Mucosa of descending colon (tissue), 3 donors: Measurements from ENCODE around the gene INTS14. TPM values are rescaled to one million over a fixed set of nuclear protein-coding genes. Genes with fewer than 3 reads are reported as not detected.

ENCODE experiments used
- ATAC-seq: fragments of 200-7000 bp; cut with Tn5 transposase; one replicate; pipeline ENCODE4 v1.9.1; 2020; ENCODE audit warnings: mild to moderate bottlenecking, moderate library complexity
- DNase-seq, 3 donors: peaks; one replicate each; pipeline ENCODE4 v3.0.0-alpha.2; 2020
- H3K36me3 ChIP-seq: fragments of 200-600 bp; one replicate; pipeline ENCODE4 v1.8.0; 2021; ENCODE audit warnings: low read depth, mild to moderate bottlenecking
- H3K4me1 ChIP-seq: fragments of 200-600 bp; one replicate; pipeline ENCODE4 v1.8.0; 2021; ENCODE audit warnings: low read depth, mild to moderate bottlenecking
- H3K4me3 ChIP-seq: fragments of 200-600 bp; one replicate; pipeline ENCODE4 v1.8.0; 2021; ENCODE audit warnings: mild to moderate bottlenecking
- H3K9me3 ChIP-seq: fragments of 200-600 bp; one replicate; pipeline ENCODE4 v1.8.0; 2021; ENCODE audit warnings: mild to moderate bottlenecking
- CTCF ChIP-seq: fragments of 200-600 bp; IDR thresholded peaks from one replicate; pipeline ENCODE4 v1.8.0; 2022; ENCODE audit warnings: antibody characterized with exemption, mild to moderate bottlenecking
- intact Hi-C, 2 donors: fragments of 100-400 bp; cut with DNase I in 1 of 2; cut with micrococcal nuclease in 1 of 2; formaldehyde crosslinking; loops; one replicate each; pipeline versions ENCODE4 v1.11.0 to v1.11.1; 2022; cut with DNase I, micrococcal nuclease
- total RNA-seq, 3 donors: library from RNA; stranded (reverse); fragmentation: NEBNext Ultra II Directional in 2 of 3; extraction: Animal tissue kit (Norgen Biotek cat#: 25700) in 2 of 3; gene quantifications; one replicate each; pipeline versions ENCODE4 v1.2.1 to v1.2.4, GENCODE V29; 2021 to 2023
- donor health status: DM: no; HTN: no; CAD: no; lungs with moderate emphysema.
- donor health status: DM: no; HTN: no; CAD: no.
- donor health status: DM: no; HTN: yes; CAD: no.

INTS14 gene
- total RNA-seq, 3 donors from 2014 or later = 30.1 to 37.5 (median 31.9) TPM

DNA sequence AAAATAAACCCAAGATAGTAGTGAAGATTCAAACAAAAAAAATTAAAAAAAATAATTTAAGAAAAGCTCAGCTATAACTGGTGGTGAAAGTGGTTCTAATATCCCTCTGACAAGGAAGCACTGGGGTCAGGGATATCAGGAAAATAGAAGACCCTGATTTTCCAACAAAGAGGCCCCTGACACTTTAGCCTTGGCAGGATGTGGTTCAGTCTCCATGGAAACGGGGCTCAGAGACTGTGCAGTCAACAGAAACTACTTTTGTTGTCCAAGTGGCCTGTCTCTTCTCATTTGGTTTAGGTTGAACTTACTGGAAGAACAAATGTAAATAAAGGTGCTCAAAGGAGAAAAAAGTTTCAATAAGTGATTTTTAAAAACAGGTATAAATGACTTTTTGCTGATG lies 27.2 kb downstream of the INTS14 start:
- TF ChIP-seq CTCF = no peak
- peak in 1 of 3 donors; percentile 21 for DNase-seq
- no peaks in the 10 kb centered on the region for H3K9me3 ChIP-seq

GRCh38 chr15:65580287-65580686 lies 30.6 kb downstream of the INTS14 start:
- no peak for ATAC-seq

More for the DNA sequence above, 27.2 kb downstream of the INTS14 start:
- H3K4me1 ChIP-seq = no peaks in the 10 kb centered on the region
- H3K36me3 ChIP-seq = no peaks in the 10 kb centered on the region
- no peak overlapping the region for H3K4me3 ChIP-seq
- no peak for ATAC-seq
- intact Hi-C loops = no loop called here

DNA sequence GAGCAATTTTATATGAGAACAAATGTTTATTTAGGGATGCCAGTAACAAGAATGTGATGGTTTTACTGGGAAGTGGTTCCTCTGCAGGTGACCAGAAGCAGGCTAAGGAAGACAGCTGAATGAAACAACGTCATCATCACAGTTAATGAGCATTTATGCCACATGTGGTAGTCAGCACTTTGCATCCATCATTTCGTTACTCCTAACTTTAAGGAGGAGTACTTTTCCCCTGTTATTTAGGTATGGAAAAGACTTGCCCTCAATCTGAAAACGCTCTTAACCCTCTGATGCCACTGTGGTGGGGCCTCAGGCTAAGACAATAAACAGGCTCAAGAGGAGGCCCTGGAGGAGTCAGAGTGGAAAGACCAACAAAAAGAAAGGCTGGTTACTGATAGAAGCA lies 31.2 kb downstream of the INTS14 start:
- Histone ChIP-seq H3K4me1 (no peaks in the 10 kb centered on the region), H3K36me3 (no peaks in the 10 kb centered on the region), H3K4me3 (no peak overlapping the region), H3K9me3 (no peaks in the 10 kb centered on the region)
- no peak for TF ChIP-seq CTCF
- intact Hi-C loops = no loop called here
- no peak for DNase-seq
- no peak for ATAC-seq

More at GRCh38 chr15:65580287-65580686, 30.6 kb downstream of the INTS14 start:
- no peak for DNase-seq
- Histone ChIP-seq H3K9me3 (no peaks in the 10 kb centered on the region), H3K4me3 (no peak overlapping the region), H3K4me1 (no peaks in the 10 kb centered on the region), H3K36me3 (no peaks in the 10 kb centered on the region)
- no peak for TF ChIP-seq CTCF
- intact Hi-C loops = no loop called here

DNA sequence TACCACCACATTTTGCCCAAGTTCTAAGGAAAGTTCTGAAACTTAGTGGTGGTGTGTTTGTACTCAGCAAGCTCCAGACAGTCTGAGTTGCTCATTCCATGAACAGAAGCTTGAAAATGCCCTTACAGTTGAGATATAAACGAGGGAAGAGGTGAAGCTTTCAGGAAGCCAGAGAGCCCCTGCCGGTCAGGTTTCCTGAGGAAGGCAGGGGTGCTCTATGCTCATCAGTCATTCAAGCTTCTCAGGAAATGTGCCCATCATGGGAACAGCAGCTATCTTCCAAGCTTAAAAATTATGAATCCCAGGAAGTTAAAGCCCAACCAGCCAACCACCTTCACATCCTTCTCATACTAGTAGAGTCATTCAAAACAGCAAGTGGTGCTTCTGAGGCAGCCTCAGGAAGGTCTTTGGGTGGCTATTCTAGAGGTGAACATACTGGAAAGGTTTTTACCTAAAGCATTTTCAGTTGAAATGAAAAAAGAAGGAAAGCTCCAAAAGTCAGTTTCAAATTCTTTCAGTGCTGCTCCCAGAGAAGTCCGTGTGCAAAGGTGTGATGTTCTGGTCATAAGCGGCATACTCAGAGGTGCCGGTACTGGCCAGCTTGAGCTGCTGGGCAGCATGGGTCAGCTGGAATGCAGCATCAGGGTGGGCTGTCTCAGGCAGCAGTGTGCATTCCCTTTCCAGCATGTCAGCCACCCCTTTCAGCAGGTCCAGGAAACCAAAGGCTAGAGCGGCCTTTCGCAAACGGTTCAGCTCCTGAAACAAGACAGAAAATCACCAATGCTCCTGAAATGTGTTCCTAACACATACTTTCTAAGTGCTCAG lies 31.8 kb downstream of the INTS14 start:
- Histone ChIP-seq H3K9me3 (no peaks in the 10 kb centered on the region), H3K36me3 (no peaks in the 10 kb centered on the region), H3K4me3 (no peak overlapping the region), H3K4me1 (no peaks in the 10 kb centered on the region)
- intact Hi-C loops = no loop called here
- ATAC-seq (no peak), DNase-seq (no peak)
- TF ChIP-seq CTCF = no peak

DNA sequence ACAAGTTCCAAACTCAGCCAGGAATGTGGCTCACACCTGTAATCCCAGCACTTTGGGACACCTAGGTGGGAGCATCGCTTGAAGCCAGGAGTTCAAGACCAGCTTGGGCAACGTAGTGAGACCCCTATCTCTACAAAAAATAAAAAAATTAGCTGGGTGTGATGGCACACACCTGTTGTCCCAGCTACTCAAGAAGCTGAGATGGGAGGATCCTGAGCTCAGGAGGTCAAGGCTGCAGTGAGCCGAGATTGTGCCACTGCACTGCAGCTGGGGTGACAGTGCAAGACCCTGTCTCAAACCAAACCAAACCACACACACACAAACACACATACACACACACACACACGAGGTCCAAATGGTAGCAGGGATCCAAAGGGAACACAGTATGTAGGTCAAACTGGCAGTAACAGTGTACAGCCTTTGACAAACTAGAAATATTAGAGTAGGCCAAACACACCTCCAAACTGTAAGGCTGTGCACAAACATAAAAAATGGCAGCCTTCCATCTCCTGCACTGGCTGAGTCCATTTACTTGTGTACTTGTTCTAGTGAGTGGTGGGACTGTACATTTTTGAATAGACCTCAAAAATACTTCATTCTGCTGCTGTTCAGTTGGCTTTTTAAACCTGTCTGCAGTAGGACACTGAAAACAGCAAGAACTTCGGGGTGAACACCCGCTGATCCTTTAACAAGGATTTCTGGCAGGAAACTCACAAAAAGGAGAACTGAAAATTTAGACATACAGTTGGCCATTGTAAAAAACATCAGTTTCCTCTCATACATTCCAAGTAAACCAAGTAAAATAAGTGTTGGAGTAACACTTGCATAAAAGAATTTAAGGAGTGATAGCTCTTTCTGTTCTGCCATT lies 33.6 kb downstream of the INTS14 start:
- intact Hi-C loops = no loop called here
- DNase-seq (no peak), ATAC-seq (no peak)
- Histone ChIP-seq H3K9me3 (no peaks in the 10 kb centered on the region), H3K4me1 (no peaks in the 10 kb centered on the region), H3K4me3 (no peak overlapping the region), H3K36me3 (no peaks in the 10 kb centered on the region)
- TF ChIP-seq CTCF = no peak
